Measurements from ENCODE around the gene ADM.

The ADM gene

DNA sequence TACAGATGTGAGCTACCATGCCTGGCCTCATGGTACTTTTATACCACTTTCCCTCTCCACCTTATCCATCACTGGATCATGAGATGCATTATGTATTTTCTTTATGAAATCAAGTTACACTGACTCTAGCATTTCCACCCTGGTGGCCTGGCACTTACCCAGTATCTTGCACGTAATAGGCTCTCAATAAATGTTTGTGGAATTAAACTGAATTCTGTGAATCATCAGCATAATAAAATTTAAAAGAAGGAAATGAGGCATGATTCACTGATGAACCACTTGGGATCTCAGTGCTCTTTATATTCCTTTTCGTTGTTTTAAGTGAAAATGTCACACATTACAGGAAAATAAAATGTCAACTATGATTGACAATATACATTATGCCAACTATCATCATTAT, 25.1 kb downstream of the ADM start:
- FAIRE-seq, result no peak

- no peak for FAIRE-seq
Measured at GRCh38 chr11:10331548-10332289, 26.8 kb downstream of the ADM start.

- no peak for FAIRE-seq
Measured at GRCh38 chr11:10333490-10333889, 28.6 kb downstream of the ADM start.

DNA sequence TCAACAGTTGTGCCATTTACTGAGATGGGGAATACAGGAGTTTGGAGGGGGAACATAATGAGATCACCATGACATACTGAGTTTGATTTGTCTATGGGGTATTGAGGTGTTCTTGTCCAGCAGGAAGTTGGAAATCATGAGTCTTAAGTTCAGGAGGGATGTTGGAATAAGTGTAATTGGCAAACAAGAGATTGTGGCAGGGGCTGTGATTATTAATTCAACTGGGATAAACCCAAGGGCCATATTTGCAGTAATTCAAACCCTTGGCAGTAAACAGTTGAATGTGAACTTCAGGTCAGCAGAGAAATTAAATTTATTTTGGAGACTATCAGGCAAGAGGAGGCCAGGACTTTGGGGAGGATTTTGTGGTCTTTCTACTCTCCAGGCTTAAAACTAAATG, 33.4 kb downstream of the ADM start:
- FAIRE-seq, result no peak

GRCh38 chr11:10348650-10349280, 43.9 kb downstream of the ADM start:
- FAIRE-seq, result no peak

DNA sequence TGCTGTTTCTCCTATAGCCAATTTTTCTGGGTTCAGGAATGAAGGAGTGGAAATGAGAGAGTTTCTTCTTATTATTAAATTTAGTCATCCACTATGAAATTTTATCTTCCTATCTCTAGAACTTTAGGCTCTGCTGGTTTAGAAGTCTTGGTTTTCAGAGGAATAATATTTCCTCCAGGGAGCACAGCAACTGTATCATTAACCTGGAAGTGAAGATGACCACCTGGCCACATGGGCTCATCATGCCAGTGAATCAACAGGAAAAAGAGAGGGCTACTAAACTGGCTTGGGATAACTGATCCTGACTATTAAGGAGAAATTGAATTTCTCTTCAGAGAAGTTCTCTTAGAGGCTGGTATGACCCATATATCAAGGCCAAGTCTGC, 44.4 kb downstream of the ADM start:
- no peak for FAIRE-seq

DNA sequence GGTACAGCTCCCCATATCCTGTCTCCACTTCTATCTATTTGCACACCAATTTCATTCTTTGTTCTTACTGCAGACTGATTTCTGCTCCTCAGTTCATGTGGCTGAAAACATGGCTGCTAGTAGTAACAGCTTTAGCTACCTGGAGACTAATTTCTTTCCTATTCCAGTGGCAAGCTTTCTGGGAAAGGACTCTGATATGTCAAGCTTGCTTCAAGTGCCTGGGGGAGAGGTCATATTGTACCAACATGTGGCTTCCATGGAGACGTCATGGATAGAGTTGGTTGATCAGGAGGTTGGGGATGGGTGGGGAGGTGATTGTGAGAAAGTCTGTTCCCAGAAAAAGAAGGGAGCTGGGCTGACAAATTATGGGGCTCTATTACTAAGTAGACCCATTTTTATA, 44.9 kb downstream of the ADM start:
- no peak for FAIRE-seq

DNA sequence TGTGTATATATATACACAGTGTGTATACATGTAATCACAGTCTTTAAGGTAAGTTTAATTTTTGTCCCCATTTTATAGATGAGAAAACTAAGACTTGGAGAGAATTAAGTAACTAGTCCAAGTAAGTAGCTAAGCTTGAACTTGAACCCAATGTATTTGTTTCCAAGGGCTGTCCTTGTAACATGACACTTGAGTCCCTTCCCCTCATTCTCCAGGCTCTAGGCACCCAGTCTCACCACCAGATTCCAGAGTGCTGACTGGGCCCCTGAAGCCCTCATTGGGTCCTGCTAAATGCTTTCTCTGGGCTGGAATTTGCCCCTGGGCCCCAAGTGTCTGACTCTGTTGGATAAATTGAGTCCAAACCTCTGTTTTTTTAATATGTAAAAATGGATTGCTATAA, 45.5 kb downstream of the ADM start:
- no peak for FAIRE-seq

- no peak for FAIRE-seq
Measured at GRCh38 chr11:10351435-10351764, 46.5 kb downstream of the ADM start.

DNA sequence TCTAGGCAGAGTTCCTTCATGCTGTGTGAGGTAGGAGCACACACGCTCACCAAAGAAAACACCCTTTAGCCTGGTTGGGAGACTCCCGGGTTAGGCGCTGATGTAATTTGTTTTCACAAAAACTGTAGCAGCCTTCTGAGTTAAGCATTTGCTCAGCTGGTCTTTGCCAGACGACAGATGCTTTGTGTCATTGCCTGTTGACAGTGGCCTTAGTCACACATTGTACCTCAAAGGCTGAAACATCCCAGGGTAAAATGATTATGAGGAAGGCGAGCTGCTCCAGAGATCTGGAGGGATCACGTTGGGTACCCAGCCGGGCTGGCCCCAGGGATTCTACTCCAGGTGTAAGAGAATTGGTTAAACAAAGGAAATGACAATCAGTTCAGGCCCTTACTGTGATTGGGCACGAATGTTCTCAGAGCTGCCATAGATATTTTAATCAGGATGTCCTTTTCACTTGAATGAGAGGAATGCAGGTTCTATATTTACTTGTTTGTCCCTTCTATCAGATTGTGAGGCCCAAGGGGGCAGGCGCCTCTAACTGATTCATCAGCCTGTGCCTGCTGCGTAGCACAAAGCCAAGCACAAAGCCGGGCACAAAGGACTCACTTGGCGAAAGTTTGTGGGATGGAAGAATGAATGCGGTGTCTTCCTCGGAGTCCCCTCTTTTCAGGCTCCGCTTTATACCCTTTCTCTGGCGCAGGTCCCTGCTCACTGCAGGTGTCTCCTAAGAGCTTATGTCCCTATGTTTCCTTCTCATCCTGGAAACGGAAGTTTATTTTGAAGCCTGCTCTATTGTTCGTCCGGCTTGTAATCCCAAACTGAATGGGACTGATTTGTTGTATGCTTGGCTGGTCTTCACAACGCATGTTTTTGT, 47.1 kb downstream of the ADM start:
- peak; percentile 94 for FAIRE-seq

- FAIRE-seq, result no peak
Measured at GRCh38 chr11:10352921-10353550, 48.2 kb downstream of the ADM start.

- FAIRE-seq, result no peak
Measured at GRCh38 chr11:10354389-10354788, 49.5 kb downstream of the ADM start.

DNA sequence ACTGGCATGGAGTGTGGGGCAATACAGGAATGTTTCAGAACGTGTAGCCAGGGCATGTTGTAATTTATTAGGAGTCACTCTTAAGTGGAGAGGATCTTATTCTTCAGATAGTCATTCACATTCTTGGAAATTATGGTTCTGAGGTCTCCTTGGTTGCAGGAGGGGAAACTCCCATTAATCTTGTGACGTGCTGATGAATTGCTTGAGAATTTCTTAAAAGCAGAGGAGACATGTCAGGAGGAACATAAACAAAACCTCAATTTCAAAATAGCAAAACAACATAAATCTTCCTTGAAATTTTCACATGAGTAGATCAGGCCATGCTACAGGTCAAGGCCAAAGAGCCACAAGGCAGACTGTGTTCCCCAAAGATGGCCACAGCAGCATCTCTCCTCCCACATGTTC, 50.4 kb downstream of the ADM start:
- no peak for FAIRE-seq

DNA sequence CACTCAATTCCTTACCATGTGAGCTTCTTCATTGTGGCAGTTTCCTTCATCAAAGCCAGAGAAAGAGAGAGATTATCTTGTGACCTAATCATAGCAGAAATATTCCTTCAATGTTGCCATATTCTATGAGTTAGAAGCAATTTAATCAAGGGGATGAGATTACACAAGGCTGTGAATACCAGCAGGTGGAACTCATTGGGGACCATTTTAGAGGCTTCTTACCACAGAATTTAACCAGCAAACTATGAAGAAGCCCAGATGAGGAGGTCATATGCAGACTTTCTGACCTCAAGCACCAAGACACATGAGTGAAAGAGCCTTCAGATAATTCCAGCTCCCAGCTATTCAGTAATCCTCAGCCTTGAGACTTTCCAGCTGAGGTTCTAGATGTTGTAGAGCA, 51.3 kb downstream of the ADM start:
- no peak for FAIRE-seq
